Skeletal muscle satellite cell (primary cell): ENCODE results near the gene SAMD10.

Experiments used
- H3K27me3 ChIP-seq: 2 replicates; pipeline ENCODE4 v1.7.0; 2013; ENCODE audit warnings: low read length; ENCODE audit not compliant: control insufficient read depth, insufficient read depth
- H3K36me3 ChIP-seq: 2 replicates; pipeline ENCODE4 v1.7.0; 2013; ENCODE audit warnings: mild to moderate bottlenecking, control low read depth, low read length; ENCODE audit not compliant: insufficient read depth
- H3K4me1 ChIP-seq: 2 replicates; pipeline ENCODE4 v1.7.0; 2013; ENCODE audit warnings: low read length; ENCODE audit not compliant: control insufficient read depth, insufficient read depth
- H3K4me2 ChIP-seq: 2 replicates; pipeline ENCODE4 v1.7.0; 2013; ENCODE audit warnings: mild to moderate bottlenecking, low read length
- H3K4me3 ChIP-seq: 2 replicates; pipeline ENCODE4 v1.7.0; 2013; ENCODE audit warnings: low read length
- H3K9ac ChIP-seq: 2 replicates; pipeline ENCODE4 v1.7.0; 2013; ENCODE audit warnings: mild to moderate bottlenecking, low read depth, low read length, moderate library complexity
- H3K9me3 ChIP-seq: replicated peaks from 2 replicates; pipeline ENCODE4 v1.7.0; 2013; ENCODE audit warnings: mild to moderate bottlenecking, control low read depth, low read length

SAMD10 gene

DNA sequence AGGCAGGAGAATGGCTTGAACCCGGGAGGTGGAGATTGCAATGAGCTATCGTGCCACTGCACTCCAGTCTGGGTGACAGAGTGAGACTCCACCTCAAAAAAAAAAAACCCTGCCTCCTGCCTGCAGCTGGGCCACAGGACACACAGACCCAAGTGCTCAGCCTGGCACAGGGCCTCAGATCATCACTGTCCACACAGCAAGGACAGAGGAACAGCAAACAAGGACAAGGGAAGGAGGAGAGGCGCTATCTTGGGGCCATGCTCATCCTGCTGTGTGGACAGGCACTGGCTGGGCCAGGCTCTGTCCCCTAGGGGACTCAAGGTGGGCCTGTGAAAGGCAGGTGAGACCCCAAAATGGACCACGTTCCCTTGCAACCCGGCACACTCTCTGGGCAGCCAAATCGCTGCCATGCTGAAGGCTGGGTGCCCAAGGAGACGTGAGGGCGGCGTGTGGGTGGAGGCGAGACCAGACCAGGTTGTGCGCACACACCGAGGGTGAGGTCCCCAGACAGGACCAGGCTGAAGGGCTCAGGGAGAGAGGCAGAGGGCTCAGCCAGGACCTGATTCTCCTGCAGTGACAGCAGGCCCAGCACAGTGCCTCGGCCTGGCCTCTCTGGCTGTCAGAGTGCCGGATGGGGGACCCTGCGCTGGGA lies 32.3 kb downstream of the SAMD10 start:
- Histone ChIP-seq H3K36me3 (peaks cover 42% of the 10 kb centered on the region), H3K27me3 (no peaks in the 10 kb centered on the region), H3K4me3 (no peak overlapping the region), H3K9me3 (no peaks in the 10 kb centered on the region), H3K4me2 (no peak overlapping the region), H3K9ac (no peak overlapping the region), H3K4me1 (peaks cover 37% of the 10 kb centered on the region)

DNA sequence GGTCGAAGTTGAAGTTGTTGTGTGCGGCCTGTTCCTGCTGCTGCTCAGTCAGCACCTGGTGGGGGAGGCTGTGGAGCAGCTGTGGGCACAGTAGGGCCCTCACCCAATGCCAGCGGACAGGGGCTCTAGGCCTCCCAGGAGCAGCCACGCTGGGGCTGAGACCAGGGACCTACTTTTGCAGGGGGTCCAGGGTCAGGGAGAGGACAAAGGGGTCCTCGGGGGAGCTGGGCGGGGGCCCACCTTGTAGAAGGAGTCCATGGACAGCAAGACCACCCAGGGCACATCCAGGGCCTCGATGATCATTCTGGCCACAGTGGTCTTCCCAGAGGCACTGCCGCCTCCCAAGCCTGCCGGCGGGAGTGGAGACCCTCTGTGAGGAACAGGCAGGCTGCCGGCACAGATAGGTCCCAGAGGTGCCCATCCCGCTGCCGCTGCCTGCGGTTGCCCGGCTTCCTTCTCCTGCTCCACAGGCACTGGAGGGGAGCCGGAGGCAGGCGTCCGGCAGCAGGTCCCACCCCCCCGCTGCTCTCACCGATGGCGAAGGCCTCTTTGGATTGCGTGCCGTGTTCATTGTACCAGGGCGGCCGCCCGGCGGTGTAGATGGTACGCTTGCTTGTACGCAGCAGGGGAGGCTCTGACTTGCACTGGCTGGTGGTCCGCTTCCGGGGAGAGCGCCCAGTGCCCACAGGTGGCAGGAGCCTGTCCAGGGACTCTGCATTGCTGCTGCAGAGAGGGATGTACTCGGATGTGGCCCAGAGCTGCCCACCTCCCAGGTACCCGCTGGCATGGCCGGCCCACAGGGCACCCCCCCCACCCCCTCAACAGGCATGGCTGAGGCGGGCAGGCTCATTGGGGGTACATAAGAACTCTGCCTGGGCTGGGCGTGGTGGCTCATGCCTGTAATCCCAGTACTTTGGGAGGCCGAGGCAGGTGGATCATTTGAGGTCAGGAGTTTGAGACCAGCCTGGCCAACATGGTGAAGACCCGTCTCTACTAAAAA lies 33.2 kb downstream of the SAMD10 start:
- Histone ChIP-seq H3K9ac (no peak overlapping the region), H3K27me3 (no peaks in the 10 kb centered on the region), H3K4me3 (no peak overlapping the region)

DNA sequence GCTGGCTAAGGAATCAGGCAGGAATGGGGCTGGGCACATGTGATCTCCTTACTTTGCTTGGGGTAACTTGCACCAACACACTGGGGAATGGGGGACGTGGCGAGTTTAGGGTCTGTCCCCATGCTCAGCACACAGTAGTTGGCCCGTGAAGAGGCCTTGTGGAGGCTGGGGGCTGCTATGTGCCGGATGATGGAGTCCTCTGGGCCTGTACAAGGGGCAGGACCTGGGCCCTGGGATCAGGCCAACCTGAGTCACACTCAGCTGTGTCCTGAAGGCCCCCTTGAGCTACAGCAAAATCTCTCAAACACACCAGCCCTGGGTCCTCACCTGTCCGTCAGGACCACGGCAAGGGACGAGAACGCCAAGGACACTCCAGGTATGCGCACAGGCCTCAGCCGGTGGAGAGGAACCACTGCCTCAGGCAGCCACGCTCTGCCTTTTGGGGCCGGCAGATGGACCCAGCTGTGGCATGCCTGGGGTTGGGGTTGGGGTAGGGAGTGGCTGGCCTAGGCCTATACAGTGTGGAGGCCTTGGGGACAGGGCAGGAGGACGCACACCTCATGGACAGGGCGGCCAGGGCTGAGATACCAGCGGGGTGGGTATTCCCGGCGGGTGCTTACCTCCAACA lies 34.3 kb downstream of the SAMD10 start:
- H3K4me1 ChIP-seq: peaks cover 23% of the 10 kb centered on the region
- H3K27me3 ChIP-seq: no peaks in the 10 kb centered on the region
- no peak overlapping the region for H3K9ac ChIP-seq
- no peak overlapping the region for H3K4me3 ChIP-seq
- no peaks in the 10 kb centered on the region for H3K9me3 ChIP-seq
- H3K36me3 ChIP-seq: peaks cover 51% of the 10 kb centered on the region
- H3K4me2 ChIP-seq: no peak overlapping the region

More for the DNA sequence above, 33.2 kb downstream of the SAMD10 start:
- H3K36me3 ChIP-seq: peaks cover 41% of the 10 kb centered on the region
- peaks cover 33% of the 10 kb centered on the region for H3K4me1 ChIP-seq
- no peak overlapping the region for H3K4me2 ChIP-seq
- H3K9me3 ChIP-seq: no peaks in the 10 kb centered on the region

DNA sequence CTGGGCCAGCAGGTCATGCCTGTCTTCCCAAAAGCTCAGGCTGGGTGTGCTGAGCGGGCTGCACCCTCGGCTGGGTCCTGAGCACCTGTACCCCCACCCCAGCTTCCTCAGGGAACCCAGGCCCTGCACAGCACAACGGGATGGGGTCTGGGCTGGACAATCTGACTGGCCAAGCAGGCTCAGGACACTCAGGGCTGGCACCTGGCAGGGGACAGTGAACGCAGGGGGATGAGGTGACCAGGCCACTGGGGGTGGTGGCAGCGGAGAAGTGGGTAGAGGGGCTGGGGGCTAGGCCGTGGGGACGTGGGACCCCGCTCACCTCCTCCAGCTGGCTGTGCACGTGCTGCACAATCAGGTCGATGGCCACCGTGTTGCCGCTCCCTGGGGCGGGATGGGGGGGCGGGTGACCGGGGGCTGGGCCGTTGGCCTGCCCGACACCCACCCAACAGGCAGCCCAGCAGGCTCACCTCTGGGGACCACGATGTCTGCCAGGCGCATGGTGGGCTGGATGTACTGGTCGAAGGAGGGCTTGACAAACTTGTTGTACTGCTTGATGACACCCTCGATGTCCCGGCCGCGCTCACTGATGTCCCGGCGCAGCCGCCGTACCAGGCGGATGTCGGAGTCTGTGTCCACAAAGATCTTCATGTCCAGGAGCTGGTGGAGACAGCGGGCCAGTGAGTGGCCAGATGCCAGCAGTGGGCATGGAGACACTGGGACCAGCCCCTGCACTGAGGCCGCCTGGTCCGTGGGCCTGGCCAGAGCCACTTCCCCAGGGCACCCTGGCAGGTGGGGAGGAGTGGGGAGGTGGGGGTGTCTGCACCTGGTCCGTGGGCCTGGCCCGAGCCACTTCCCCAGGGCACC lies 35.1 kb downstream of the SAMD10 start:
- H3K4me2 ChIP-seq: no peak overlapping the region
- no peaks in the 10 kb centered on the region for H3K27me3 ChIP-seq
- H3K36me3 ChIP-seq: peaks cover 57% of the 10 kb centered on the region
- H3K4me1 ChIP-seq: peaks cover 14% of the 10 kb centered on the region
- no peak overlapping the region for H3K4me3 ChIP-seq
- H3K9ac ChIP-seq: no peak overlapping the region
- H3K9me3 ChIP-seq: no peaks in the 10 kb centered on the region

DNA sequence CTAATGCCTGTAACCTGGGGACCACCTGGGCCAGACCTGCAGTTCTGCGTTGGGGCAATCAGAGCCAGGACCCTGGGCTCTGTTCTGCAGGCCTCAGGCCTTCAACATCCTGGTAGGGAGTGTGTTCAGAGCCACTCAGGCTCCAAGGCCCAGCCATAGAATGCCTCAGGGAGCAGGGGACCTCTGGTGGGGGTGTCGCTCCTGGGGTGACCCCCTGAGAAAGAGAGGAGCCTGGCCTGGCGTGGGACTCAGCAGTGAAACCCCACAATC lies 35.7 kb downstream of the SAMD10 start:
- Histone ChIP-seq H3K27me3 (no peaks in the 10 kb centered on the region), H3K9me3 (no peaks in the 10 kb centered on the region), H3K4me2 (no peak overlapping the region), H3K9ac (no peak overlapping the region), H3K4me3 (no peak overlapping the region), H3K4me1 (peaks cover 9% of the 10 kb centered on the region), H3K36me3 (peaks cover 61% of the 10 kb centered on the region)

DNA sequence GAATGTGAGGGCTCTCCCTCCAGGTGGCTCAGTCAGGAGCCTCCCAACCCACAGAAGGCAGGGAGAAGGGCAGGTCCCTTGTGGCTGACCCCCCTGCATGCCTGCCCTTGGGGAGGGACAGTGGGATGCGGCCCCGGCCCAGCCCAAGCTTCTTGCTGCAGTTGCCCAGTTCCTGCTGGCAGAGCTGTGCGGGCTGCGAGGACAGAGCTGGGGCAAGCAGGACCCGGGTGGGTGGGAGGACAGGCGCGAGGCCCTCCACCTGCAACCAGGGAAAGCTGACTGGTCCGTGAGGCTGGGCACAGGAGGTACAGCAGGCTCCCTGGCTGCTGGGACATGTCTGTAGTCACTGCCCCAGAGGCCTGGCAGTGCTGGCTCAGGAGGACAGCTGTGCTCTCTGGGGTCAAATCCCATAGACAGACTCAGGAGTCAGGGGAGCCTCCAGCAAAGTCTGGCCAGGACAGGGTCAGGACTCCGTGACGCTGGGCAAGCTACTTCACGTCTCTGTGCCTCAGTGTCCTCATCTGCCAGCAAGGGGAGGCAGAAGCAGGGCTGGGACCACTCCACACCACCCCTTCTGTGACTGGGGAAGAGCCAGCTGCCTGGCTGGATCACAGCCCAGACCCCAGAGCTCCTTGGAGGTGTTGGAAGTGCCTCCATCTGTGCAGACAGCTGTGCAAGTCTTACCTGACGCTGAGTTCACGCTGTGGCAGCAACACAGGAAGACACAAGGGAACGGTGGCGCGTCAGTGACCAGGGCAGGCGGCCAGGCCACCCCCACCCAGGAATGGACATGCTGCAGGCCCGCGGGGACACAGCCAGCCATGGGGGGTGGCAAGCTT lies 36.3 kb downstream of the SAMD10 start:
- peaks cover 62% of the 10 kb centered on the region for H3K36me3 ChIP-seq
- H3K9ac ChIP-seq: no peak overlapping the region
- no peak overlapping the region for H3K4me3 ChIP-seq
- H3K4me2 ChIP-seq: no peak overlapping the region
- peaks cover 5% of the 10 kb centered on the region for H3K4me1 ChIP-seq
- H3K27me3 ChIP-seq: no peaks in the 10 kb centered on the region
- H3K9me3 ChIP-seq: no peaks in the 10 kb centered on the region

DNA sequence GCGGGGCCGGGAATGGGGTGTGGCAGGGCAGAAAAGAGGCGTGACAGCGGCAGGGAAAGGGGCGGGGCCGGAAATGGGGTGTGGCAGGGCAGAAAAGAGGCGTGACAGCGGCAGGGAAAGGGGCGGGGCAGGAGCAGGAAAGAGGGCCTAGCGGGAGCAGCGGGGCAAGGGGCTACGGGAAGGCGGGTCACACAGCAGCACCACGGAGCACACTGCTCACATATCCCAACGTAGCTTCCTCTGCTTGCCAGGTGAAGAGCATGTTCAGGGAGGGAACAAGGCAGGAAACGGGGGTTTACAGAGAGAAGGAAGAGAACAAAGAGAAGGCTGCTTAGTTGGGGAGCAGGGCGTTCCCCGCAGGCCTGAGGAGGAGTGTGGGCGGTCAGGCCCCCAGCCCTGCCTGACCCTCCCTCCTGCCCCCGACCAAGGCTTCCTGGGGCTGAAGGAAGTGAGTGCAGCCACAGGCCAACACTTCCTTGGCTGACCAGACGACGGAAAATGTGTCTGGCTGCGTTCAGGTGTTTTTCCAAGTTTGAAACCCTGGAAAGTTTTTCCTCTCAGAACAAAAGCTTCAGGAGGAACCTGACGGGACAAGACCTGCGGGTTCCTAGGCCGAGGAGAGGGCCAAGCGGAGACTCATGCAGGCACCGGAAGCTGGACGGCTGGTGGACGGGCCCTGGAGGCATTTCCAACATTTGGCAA lies 37.0 kb downstream of the SAMD10 start:
- Histone ChIP-seq H3K4me2 (no peak overlapping the region), H3K4me1 (no peaks in the 10 kb centered on the region), H3K36me3 (peaks cover 62% of the 10 kb centered on the region), H3K4me3 (no peak overlapping the region), H3K9me3 (no peaks in the 10 kb centered on the region), H3K27me3 (no peaks in the 10 kb centered on the region), H3K9ac (no peak overlapping the region)

DNA sequence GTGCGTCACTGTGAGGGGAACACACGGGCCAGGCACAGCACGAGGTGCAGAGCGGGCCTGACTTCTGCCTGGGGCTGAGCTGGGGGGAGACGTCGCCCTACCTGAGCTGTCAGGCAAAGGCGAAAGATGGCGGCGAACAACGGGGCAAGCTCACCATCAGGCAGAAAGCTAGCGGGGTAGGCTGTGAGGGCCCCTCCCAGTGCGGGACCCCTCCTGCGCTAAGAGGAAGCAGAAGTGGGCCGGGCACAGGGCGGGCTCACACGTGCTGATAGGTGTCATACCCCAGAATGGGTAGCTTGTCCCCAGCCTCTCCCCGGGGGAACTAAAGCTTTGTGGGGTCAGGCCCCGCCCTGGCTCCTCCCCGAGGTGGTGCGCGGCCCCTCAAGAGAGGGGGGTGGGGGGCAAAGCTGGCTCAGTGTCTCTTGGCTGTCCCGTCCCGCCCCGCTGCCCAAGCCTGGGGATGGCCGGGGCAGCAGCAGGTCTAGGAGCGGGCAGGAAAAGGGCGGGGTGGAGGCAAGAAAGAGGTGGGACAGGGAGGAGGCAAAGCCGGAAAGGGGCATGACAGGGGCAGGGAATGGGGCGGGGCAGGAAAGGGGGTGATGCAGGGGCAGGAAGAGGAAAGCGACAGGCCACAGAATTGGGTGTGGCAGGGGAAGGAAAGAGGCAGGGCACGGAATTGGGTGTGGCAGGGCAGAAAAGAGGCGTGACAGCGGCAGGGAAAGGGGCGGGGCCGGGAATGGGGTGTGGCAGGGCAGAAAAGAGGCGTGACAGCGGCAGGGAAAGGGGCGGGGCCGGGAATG lies 38.0 kb downstream of the SAMD10 start:
- Histone ChIP-seq H3K4me1 (no peaks in the 10 kb centered on the region), H3K36me3 (peaks cover 66% of the 10 kb centered on the region), H3K4me3 (no peak overlapping the region)

DNA sequence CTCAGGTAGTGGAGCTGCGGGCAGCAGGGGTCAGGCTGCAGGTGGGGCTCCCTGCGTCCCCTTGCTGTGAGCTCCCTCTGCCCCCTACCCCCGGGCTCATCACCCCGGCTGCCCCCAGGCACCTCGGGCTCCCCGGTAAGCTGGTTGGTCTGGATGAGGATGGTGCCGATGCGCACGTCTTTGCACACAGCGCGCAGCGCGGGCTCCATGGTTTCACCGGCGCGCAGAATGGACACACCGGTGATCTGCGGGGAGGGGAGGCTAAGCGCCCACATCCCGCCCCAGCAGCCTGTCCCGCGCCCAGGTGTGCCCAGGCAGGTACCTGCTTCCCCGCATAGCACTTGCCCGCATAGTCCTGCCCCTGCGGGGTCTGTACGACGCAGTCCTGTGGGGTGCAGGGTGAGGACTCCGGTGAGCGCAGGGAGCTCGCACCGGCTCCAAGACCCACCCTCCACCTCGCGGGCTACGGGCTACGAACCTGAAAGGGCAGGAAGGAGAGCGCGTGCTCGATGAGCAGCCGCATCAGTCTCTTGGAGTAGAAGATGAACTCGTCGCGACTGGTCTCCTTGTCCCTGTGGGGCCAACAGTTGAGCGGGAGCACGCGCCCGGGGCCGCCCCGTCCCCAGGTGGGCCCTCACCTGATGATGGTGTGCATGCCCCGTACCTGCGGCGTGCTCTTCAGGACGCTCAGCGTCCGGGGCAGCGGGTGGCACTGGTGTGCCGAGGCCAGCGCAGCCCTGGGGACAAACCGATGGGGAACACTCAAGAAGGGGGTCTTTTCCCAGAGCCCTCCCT lies 38.8 kb downstream of the SAMD10 start:
- Histone ChIP-seq H3K36me3 (peaks cover 66% of the 10 kb centered on the region), H3K9ac (no peak overlapping the region), H3K4me3 (no peak overlapping the region)

More for the DNA sequence above, 38.0 kb downstream of the SAMD10 start:
- no peaks in the 10 kb centered on the region for H3K9me3 ChIP-seq
- no peak overlapping the region for H3K9ac ChIP-seq
- H3K27me3 ChIP-seq: no peaks in the 10 kb centered on the region
- H3K4me2 ChIP-seq: no peak overlapping the region

More for the DNA sequence above, 38.8 kb downstream of the SAMD10 start:
- H3K4me2 ChIP-seq: no peak overlapping the region
- H3K4me1 ChIP-seq: no peaks in the 10 kb centered on the region
- H3K27me3 ChIP-seq: no peaks in the 10 kb centered on the region
- no peaks in the 10 kb centered on the region for H3K9me3 ChIP-seq
